ENCODE measurements around the gene LMBRD2.

LMBRD2 gene

GRCh38 chr5:36108758-36109460 lies 42.8 kb downstream of the LMBRD2 start:
- DNase-seq (ENCODE audit: low spot score): no peak
- Histone ChIP-seq H3K27ac (no peak overlapping the region), H3K4me3 (no peak overlapping the region)
- TF ChIP-seq, protein P1, sequence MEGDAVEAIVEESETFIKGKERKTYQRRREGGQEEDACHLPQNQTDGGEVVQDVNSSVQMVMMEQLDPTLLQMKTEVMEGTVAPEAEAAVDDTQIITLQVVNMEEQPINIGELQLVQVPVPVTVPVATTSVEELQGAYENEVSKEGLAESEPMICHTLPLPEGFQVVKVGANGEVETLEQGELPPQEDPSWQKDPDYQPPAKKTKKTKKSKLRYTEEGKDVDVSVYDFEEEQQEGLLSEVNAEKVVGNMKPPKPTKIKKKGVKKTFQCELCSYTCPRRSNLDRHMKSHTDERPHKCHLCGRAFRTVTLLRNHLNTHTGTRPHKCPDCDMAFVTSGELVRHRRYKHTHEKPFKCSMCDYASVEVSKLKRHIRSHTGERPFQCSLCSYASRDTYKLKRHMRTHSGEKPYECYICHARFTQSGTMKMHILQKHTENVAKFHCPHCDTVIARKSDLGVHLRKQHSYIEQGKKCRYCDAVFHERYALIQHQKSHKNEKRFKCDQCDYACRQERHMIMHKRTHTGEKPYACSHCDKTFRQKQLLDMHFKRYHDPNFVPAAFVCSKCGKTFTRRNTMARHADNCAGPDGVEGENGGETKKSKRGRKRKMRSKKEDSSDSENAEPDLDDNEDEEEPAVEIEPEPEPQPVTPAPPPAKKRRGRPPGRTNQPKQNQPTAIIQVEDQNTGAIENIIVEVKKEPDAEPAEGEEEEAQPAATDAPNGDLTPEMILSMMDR (IDR thresholded peaks at IDR 0.05): no peak

DNA sequence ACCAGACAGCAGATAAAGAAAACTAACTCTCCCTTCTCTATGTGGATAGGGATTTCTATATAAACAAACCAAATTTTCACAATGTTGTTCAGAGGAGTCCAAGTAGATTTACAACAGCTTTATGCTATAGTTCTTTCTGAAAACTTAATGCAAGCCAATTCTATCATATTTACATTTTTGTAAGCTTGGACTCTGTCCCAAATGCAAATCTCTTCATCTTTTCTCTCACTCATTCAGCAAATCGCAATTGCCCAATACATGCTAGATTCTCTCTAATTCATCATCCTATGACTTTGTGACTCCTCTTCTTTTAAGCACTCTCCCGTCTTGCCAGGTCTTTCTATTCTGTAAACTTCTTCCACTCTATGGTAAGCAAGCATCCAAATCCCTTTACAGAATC lies 45.9 kb downstream of the LMBRD2 start:
- Histone ChIP-seq H3K4me3 (no peak overlapping the region), H3K27ac (no peak overlapping the region)
- no peak for DNase-seq (ENCODE audit: low spot score)
- TF ChIP-seq, protein P1 (IDR thresholded peaks at IDR 0.05): no peak

GRCh38 chr5:36099748-36100147 lies 51.9 kb downstream of the LMBRD2 start:
- Histone ChIP-seq H3K4me3 (no peak overlapping the region), H3K27ac (no peak overlapping the region)
- DNase-seq (ENCODE audit: low spot score): no peak
- TF ChIP-seq, protein P1 (IDR thresholded peaks at IDR 0.05): no peak

GRCh38 chr5:36096486-36096885 lies 55.2 kb downstream of the LMBRD2 start:
- TF ChIP-seq, protein P1 (IDR thresholded peaks at IDR 0.05): no peak
- H3K27ac ChIP-seq: no peak overlapping the region
- no peak for DNase-seq (ENCODE audit: low spot score)
- no peak overlapping the region for H3K4me3 ChIP-seq

- TF ChIP-seq, protein P1 (IDR thresholded peaks at IDR 0.05): no peak
- no peak for DNase-seq (ENCODE audit: low spot score)
- Histone ChIP-seq H3K27ac (no peak overlapping the region), H3K4me3 (no peak overlapping the region)
Observed at GRCh38 chr5:36089989-36090388, 61.7 kb downstream of the LMBRD2 start.

DNA sequence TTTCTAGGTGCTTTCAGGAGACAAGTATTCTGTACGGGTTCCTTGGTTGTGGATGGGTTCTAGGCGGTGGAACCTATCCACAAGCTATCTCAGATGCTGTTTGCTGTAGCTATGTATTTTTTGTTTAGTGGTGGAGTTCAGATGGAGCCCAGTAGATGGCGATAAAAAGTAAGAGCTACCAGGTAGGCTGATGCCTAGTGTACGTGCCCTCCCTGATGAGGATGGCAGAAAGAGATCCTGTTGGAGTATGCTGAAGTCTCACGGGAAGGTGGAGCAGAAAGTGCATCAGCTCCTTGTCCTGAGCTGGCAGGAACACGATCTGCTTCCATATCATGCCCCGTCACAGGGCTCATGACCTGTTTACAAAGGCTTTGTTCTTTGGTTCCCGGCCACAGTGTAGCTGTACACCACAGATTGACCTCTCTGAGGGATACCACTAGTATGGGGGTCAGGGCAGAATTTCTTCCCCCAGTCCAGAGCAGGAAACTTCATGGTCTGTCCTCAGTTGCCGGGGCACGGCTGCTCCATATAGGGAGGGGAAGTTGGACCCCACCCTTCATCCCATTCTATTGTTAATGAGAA lies 72.4 kb downstream of the LMBRD2 start:
- TF ChIP-seq, protein P1 (IDR thresholded peaks at IDR 0.05): no peak
- Histone ChIP-seq H3K27ac (no peak overlapping the region), H3K4me3 (no peak overlapping the region)
- DNase-seq (ENCODE audit: low spot score): no peak

- TF ChIP-seq, protein P1 (IDR thresholded peaks at IDR 0.05): no peak
- H3K27ac ChIP-seq: no peak overlapping the region
- H3K4me3 ChIP-seq: no peak overlapping the region
- DNase-seq (ENCODE audit: low spot score): no peak
Observed at GRCh38 chr5:36078430-36078829, 73.3 kb downstream of the LMBRD2 start.

All from coronary artery (tissue), 2 donors.